HEK293 (cell line): Measurements from ENCODE around the gene EDARADD.

ENCODE experiments used
- CTCF ChIA-PET: fragments of 350-600 bp; formaldehyde crosslinking; extraction: SDS; loops from one replicate; lab custom pipeline; 2021; ENCODE audit warnings: antibody characterized with exemption; lab: Yijun Ruan, JAX
- POLR2A ChIA-PET: fragments of 300-600 bp; formaldehyde crosslinking; extraction: SDS; loops from one replicate; lab custom pipeline; 2020; ENCODE audit warnings: antibody characterized with exemption, inconsistent platforms; lab: Yijun Ruan, JAX
- H3K27ac ChIP-seq: fragments of 200-500 bp; sonication (Bioruptor generic); 2 replicates; pipeline ENCODE4 v1.5.1; 2014; ENCODE audit warnings: low read depth, low read length, control low read depth, inconsistent platforms; ENCODE audit errors: extremely low read depth
- H3K36me3 ChIP-seq, 2 experiments: fragments of 200-500 bp in 1 of 2; sonication (Bioruptor generic) in 1 of 2; 1 replicate in 1 of 2; 2 replicates in 1 of 2; pipeline ENCODE4 v1.5.1; 2014 to 2017; ENCODE audit warnings: inconsistent platforms in 2 of 2, low read length in 2 of 2; ENCODE audit not compliant: control insufficient read depth in 2 of 2, insufficient read depth in 1 of 2
- H3K4me1 ChIP-seq: fragments of 200-500 bp; sonication (Bioruptor generic); 2 replicates; pipeline ENCODE4 v1.5.1; 2014; ENCODE audit warnings: mild to moderate bottlenecking, low read length, inconsistent platforms; ENCODE audit not compliant: control insufficient read depth, insufficient read depth
- H3K4me3 ChIP-seq: 2 replicates; pipeline ENCODE4 v1.5.1; 2011; ENCODE audit warnings: low read depth, mild to moderate bottlenecking, control low read depth, low read length, moderate library complexity
- H3K9me3 ChIP-seq: fragments of 200-500 bp; sonication (Bioruptor generic); 2 replicates; pipeline ENCODE4 v1.5.1; 2014; ENCODE audit warnings: low read depth, low read length, inconsistent platforms; ENCODE audit not compliant: control insufficient read depth, insufficient read depth
- GFI1B ChIP-seq: fragments of 450-650 bp; formaldehyde crosslinking; IDR thresholded peaks from 2 replicates; pipeline ENCODE4 v1.5.1; 2016; ENCODE audit warnings: missing biosample characterization, missing genetic modification characterization
- MYNN ChIP-seq: fragments of 450-650 bp; formaldehyde crosslinking; IDR thresholded peaks from 2 replicates; pipeline ENCODE4 v1.5.1; 2016; ENCODE audit warnings: missing biosample characterization, missing genetic modification characterization, borderline replicate concordance
- SCRT1 ChIP-seq: fragments of 450-650 bp; formaldehyde crosslinking; IDR thresholded peaks from 2 replicates; pipeline ENCODE4 v1.5.1; 2016; ENCODE audit warnings: missing biosample characterization, missing genetic modification characterization, borderline replicate concordance
- ZIC2 ChIP-seq: fragments of 450-650 bp; formaldehyde crosslinking; IDR thresholded peaks from 2 replicates; pipeline ENCODE4 v1.5.1; 2016; ENCODE audit warnings: missing biosample characterization, missing genetic modification characterization
- ZNF121 ChIP-seq: fragments of 450-650 bp; formaldehyde crosslinking; IDR thresholded peaks from 2 replicates; pipeline ENCODE4 v1.5.1; 2016; ENCODE audit warnings: missing biosample characterization, missing genetic modification characterization
- ZNF175 ChIP-seq: fragments of 450-650 bp; formaldehyde crosslinking; IDR thresholded peaks from 2 replicates; pipeline ENCODE4 v1.5.1; 2016; ENCODE audit warnings: missing biosample characterization, missing genetic modification characterization
- ZNF2 ChIP-seq: fragments of 450-650 bp; formaldehyde crosslinking; IDR thresholded peaks from 2 replicates; pipeline ENCODE4 v1.5.1; 2016; ENCODE audit warnings: missing biosample characterization, missing genetic modification characterization
- ZNF221 ChIP-seq: fragments of 450-650 bp; formaldehyde crosslinking; IDR thresholded peaks from 2 replicates; pipeline ENCODE4 v1.5.1; 2017; ENCODE audit warnings: missing biosample characterization, missing genetic modification characterization, borderline replicate concordance
- ZNF544 ChIP-seq: fragments of 450-650 bp; formaldehyde crosslinking; IDR thresholded peaks from 2 replicates; pipeline ENCODE4 v1.5.0; 2017; ENCODE audit warnings: missing biosample characterization, missing genetic modification characterization
- ZNF549 ChIP-seq: fragments of 450-650 bp; IDR thresholded peaks from 2 replicates; pipeline ENCODE4 v1.5.1; 2018; ENCODE audit warnings: missing biosample characterization, missing genetic modification characterization, mild to moderate bottlenecking, inconsistent platforms, moderate library complexity
- ZNF600 ChIP-seq: fragments of 450-650 bp; formaldehyde crosslinking; IDR thresholded peaks from 2 replicates; pipeline ENCODE4 v1.5.1; 2016; ENCODE audit warnings: missing biosample characterization, missing genetic modification characterization
- ZNF621 ChIP-seq: fragments of 450-650 bp; formaldehyde crosslinking; IDR thresholded peaks from 2 replicates; pipeline ENCODE4 v1.5.1; 2017; ENCODE audit warnings: missing biosample characterization, missing genetic modification characterization
- ZNF639 ChIP-seq: fragments of 450-650 bp; formaldehyde crosslinking; IDR thresholded peaks from 2 replicates; pipeline ENCODE4 v1.5.1; 2016; ENCODE audit warnings: missing biosample characterization, missing genetic modification characterization
- ZNF677 ChIP-seq: fragments of 450-650 bp; IDR thresholded peaks from 2 replicates; pipeline ENCODE4 v1.5.0; 2018; ENCODE audit warnings: missing biosample characterization, mild to moderate bottlenecking, missing genetic modification characterization, moderate library complexity
- ZNF692 ChIP-seq: fragments of 450-650 bp; formaldehyde crosslinking; IDR thresholded peaks from 2 replicates; pipeline ENCODE4 v1.5.1; 2016; ENCODE audit warnings: missing biosample characterization, missing genetic modification characterization
- ZNF777 ChIP-seq: fragments of 450-650 bp; formaldehyde crosslinking; IDR thresholded peaks from 2 replicates; pipeline ENCODE4 v1.5.1; 2017; ENCODE audit warnings: missing biosample characterization, missing genetic modification characterization, borderline replicate concordance
- ZSCAN23 ChIP-seq: fragments of 450-650 bp; formaldehyde crosslinking; IDR thresholded peaks from 2 replicates; pipeline ENCODE4 v1.5.1; 2016; ENCODE audit warnings: missing biosample characterization, missing genetic modification characterization
- TF ChIP-seq, protein P1 (sequence below): fragments of 450-650 bp; formaldehyde crosslinking; IDR thresholded peaks from 2 replicates; pipeline ENCODE4 v1.5.1; 2017; ENCODE audit warnings: missing biosample characterization, missing genetic modification characterization
- TF ChIP-seq, protein P2 (sequence below): fragments of 450-650 bp; formaldehyde crosslinking; IDR thresholded peaks from 2 replicates; pipeline ENCODE4 v1.5.1; 2017; ENCODE audit warnings: missing biosample characterization, mild to moderate bottlenecking, missing genetic modification characterization, moderate library complexity

Gene EDARADD

GRCh38 chr1:236407059-236407458 is 13.0 kb downstream of the EDARADD start:
- ChIA-PET CTCF (no interaction called here), POLR2A (no interaction called here)
- no peak overlapping the region for H3K27ac ChIP-seq
- TF ChIP-seq ZSCAN23 (no peak), MYNN (no peak), ZNF600 (tag by site-specific recombination) (no peak), ZNF221 (tag by site-specific recombination) (no peak), ZNF121 (no peak), ZNF549 (no peak), ZNF777 (tag by site-specific recombination) (no peak), ZNF639 (tag by site-specific recombination) (no peak), ZIC2 (tag by site-specific recombination) (no peak)
- TF ChIP-seq, protein P1, sequence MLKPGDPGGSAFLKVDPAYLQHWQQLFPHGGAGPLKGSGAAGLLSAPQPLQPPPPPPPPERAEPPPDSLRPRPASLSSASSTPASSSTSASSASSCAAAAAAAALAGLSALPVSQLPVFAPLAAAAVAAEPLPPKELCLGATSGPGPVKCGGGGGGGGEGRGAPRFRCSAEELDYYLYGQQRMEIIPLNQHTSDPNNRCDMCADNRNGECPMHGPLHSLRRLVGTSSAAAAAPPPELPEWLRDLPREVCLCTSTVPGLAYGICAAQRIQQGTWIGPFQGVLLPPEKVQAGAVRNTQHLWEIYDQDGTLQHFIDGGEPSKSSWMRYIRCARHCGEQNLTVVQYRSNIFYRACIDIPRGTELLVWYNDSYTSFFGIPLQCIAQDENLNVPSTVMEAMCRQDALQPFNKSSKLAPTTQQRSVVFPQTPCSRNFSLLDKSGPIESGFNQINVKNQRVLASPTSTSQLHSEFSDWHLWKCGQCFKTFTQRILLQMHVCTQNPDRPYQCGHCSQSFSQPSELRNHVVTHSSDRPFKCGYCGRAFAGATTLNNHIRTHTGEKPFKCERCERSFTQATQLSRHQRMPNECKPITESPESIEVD (tag by site-specific recombination), result no peak
- no peaks in the 10 kb centered on the region for H3K4me1 ChIP-seq
- H3K36me3 ChIP-seq, result peaks cover 0 to 5% of the 10 kb centered on the region in 2 experiments; a peak in 1 of 3 replicates
- no peak overlapping the region for H3K4me3 ChIP-seq
- no peaks in the 10 kb centered on the region for H3K9me3 ChIP-seq

DNA sequence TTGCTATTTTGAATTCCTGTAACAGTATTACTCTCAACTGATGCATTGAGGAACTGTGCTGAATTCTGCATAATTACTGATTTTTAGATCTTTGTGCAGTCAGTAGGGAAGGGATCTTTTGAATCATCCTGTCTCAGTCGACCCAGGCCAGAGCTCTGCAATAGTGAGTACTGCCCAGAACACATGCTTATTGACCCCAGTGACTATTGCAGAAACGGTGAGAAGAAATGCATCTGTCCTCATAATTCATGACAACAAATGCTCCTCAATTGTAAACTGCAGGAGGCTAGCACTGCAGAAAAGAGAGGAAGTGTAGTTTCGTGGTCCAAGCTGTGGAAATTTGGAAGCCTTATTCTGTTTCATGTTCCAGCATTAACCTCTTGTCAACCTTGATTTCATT is 19.6 kb downstream of the EDARADD start:
- Histone ChIP-seq H3K4me3 (no peak overlapping the region), H3K9me3 (no peaks in the 10 kb centered on the region), H3K36me3 (peaks cover 4 to 9% of the 10 kb centered on the region in 2 experiments; a peak in 2 of 3 replicates), H3K27ac (no peak overlapping the region), H3K4me1 (no peaks in the 10 kb centered on the region)
- ChIA-PET CTCF (interaction anchor here (0.6 to 1.7 kb wide), 4 partner anchors 16 to 676 kb away, joined by 3 to 6 read pairs (median 4); no protein-coding TSS in a partner anchor), POLR2A (no interaction called here)
- TF ChIP-seq GFI1B (tag by site-specific recombination), result no peak
- TF ChIP-seq ZNF2 (tag by site-specific recombination), result no peak
- TF ChIP-seq ZNF621 (tag by site-specific recombination), result no peak
- TF ChIP-seq ZNF692 (tag by site-specific recombination), result no peak
- no peak for TF ChIP-seq ZNF677 (tag by site-specific recombination)
- TF ChIP-seq, protein P2, sequence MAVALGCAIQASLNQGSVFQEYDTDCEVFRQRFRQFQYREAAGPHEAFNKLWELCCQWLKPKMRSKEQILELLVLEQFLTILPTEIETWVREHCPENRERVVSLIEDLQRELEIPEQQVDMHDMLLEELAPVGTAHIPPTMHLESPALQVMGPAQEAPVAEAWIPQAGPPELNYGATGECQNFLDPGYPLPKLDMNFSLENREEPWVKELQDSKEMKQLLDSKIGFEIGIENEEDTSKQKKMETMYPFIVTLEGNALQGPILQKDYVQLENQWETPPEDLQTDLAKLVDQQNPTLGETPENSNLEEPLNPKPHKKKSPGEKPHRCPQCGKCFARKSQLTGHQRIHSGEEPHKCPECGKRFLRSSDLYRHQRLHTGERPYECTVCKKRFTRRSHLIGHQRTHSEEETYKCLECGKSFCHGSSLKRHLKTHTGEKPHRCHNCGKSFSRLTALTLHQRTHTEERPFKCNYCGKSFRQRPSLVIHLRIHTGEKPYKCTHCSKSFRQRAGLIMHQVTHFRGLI (tag by site-specific recombination), result no peak
- TF ChIP-seq ZNF544 (tag by site-specific recombination), result no peak
- TF ChIP-seq ZNF175 (tag by site-specific recombination), result no peak
- no peak for TF ChIP-seq SCRT1 (tag by site-specific recombination)
